ENCODE data around the gene ITGB7.
A peak's percentile ranks its signal among the peaks of the same experiment; 100 is the strongest.

Gene ITGB7

GRCh38 chr12:53223389-53224060, 16.5 kb upstream of the ITGB7 start:
- Histone ChIP-seq H3K4me3 (ENCODE audit: low read length) (no peak overlapping the region), H3K79me2 (ENCODE audit: low read length) (no peaks in the 10 kb centered on the region), H3K4me1 (ENCODE audit: low read length) (peaks cover 11% of the 10 kb centered on the region), H3K36me3 (replicated peaks; ENCODE audit: low read depth, low read length) (no peaks in the 10 kb centered on the region), H3K9me3 (ENCODE audit: insufficient read depth, low read length) (no peaks in the 10 kb centered on the region), H3K9ac (ENCODE audit: low read length) (no peak overlapping the region), H4K20me1 (ENCODE audit: insufficient read depth, low read length) (no peaks in the 10 kb centered on the region), H3K27me3 (ENCODE audit: low read depth, low read length) (peaks cover 9% of the 10 kb centered on the region), H3K27ac (ENCODE audit: low read length) (no peak overlapping the region), H2AFZ (ENCODE audit: low read depth, low read length) (no peak overlapping the region), H3K4me2 (ENCODE audit: low read length) (no peak overlapping the region)
- TF ChIP-seq EZH2phosphoT487 (IDR thresholded peaks at IDR 0.05; ENCODE audit: low read depth): no peak
- TF ChIP-seq CTCF (IDR thresholded peaks at IDR 0.05; ENCODE audit: low read depth, low read length): no peak

GRCh38 chr12:53222806-53223261, 15.8 kb upstream of the ITGB7 start:
- no peaks in the 10 kb centered on the region for H3K36me3 ChIP-seq (replicated peaks; ENCODE audit: low read depth, low read length)
- TF ChIP-seq CTCF (IDR thresholded peaks at IDR 0.05; ENCODE audit: low read depth, low read length) (no peak), EZH2phosphoT487 (IDR thresholded peaks at IDR 0.05; ENCODE audit: low read depth) (no peak)
- H4K20me1 ChIP-seq (ENCODE audit: insufficient read depth, low read length): no peaks in the 10 kb centered on the region
- H3K27ac ChIP-seq (ENCODE audit: low read length): no peak overlapping the region
- H3K27me3 ChIP-seq (ENCODE audit: low read depth, low read length): peaks cover 9% of the 10 kb centered on the region
- H3K4me2 ChIP-seq (ENCODE audit: low read length): no peak overlapping the region
- H2AFZ ChIP-seq (ENCODE audit: low read depth, low read length): no peak overlapping the region
- H3K4me1 ChIP-seq (ENCODE audit: low read length): peaks cover 11% of the 10 kb centered on the region
- no peaks in the 10 kb centered on the region for H3K79me2 ChIP-seq (ENCODE audit: low read length)
- H3K9me3 ChIP-seq (ENCODE audit: insufficient read depth, low read length): no peaks in the 10 kb centered on the region
- no peak overlapping the region for H3K4me3 ChIP-seq (ENCODE audit: low read length)
- no peak overlapping the region for H3K9ac ChIP-seq (ENCODE audit: low read length)

GRCh38 chr12:53222170-53222721, 15.2 kb upstream of the ITGB7 start:
- TF ChIP-seq CTCF (IDR thresholded peaks at IDR 0.05; ENCODE audit: low read depth, low read length) (no peak), EZH2phosphoT487 (IDR thresholded peaks at IDR 0.05; ENCODE audit: low read depth) (no peak)
- Histone ChIP-seq H3K4me3 (ENCODE audit: low read length) (peak overlapping the region; percentile 93), H3K36me3 (replicated peaks; ENCODE audit: low read depth, low read length) (no peaks in the 10 kb centered on the region), H3K9ac (ENCODE audit: low read length) (peak overlapping the region; percentile 93), H3K79me2 (ENCODE audit: low read length) (no peaks in the 10 kb centered on the region), H3K4me2 (ENCODE audit: low read length) (peak overlapping the region; percentile 97), H3K27ac (ENCODE audit: low read length) (no peak overlapping the region), H4K20me1 (ENCODE audit: insufficient read depth, low read length) (no peaks in the 10 kb centered on the region), H3K4me1 (ENCODE audit: low read length) (peaks cover 11% of the 10 kb centered on the region), H2AFZ (ENCODE audit: low read depth, low read length) (no peak overlapping the region), H3K27me3 (ENCODE audit: low read depth, low read length) (peaks cover 9% of the 10 kb centered on the region), H3K9me3 (ENCODE audit: insufficient read depth, low read length) (no peaks in the 10 kb centered on the region)

GRCh38 chr12:53221203-53222080, 14.4 kb upstream of the ITGB7 start:
- Histone ChIP-seq H4K20me1 (ENCODE audit: insufficient read depth, low read length) (no peaks in the 10 kb centered on the region), H3K4me3 (ENCODE audit: low read length) (peak overlapping the region; percentile 93), H3K9ac (ENCODE audit: low read length) (peak overlapping the region; percentile 93), H3K27ac (ENCODE audit: low read length) (peak overlapping the region; percentile 84), H3K9me3 (ENCODE audit: insufficient read depth, low read length) (no peaks in the 10 kb centered on the region), H2AFZ (ENCODE audit: low read depth, low read length) (peak overlapping the region; percentile 54; the same call in 1 of the 2 replicates), H3K79me2 (ENCODE audit: low read length) (no peaks in the 10 kb centered on the region), H3K4me1 (ENCODE audit: low read length) (peaks cover 11% of the 10 kb centered on the region), H3K36me3 (replicated peaks; ENCODE audit: low read depth, low read length) (no peaks in the 10 kb centered on the region), H3K4me2 (ENCODE audit: low read length) (peak overlapping the region; percentile 97), H3K27me3 (ENCODE audit: low read depth, low read length) (peaks cover 9% of the 10 kb centered on the region)
- TF ChIP-seq CTCF (IDR thresholded peaks at IDR 0.05; ENCODE audit: low read depth, low read length) (peak; percentile 46), EZH2phosphoT487 (IDR thresholded peaks at IDR 0.05; ENCODE audit: low read depth) (no peak)

Measured in OCI-LY3 (cell line).